ENCODE measurements around the gene DIPK1B.

GRCh38 chr9:136712690-136713544 is 545 bp downstream of the DIPK1B start:
- no peak for TF ChIP-seq CTCF (IDR thresholded peaks at IDR 0.05 in 8 of 11, conservative IDR thresholded peaks at IDR 0.05 in 3 of 11)
- no peak for TF ChIP-seq POLR2AphosphoS5 (IDR thresholded peaks at IDR 0.05)
- no peak for TF ChIP-seq POLR2A (IDR thresholded peaks at IDR 0.05)
